ENCODE data around the gene RBM25. TPM values are rescaled to one million over a fixed set of nuclear protein-coding genes. Genes with fewer than 3 reads are reported as not detected.
A peak's percentile ranks its signal among the peaks of the same experiment; 100 is the strongest.
"Not testable (repeated sequence)": the region's sequence is repeated elsewhere in the genome, so short reads cannot be mapped to it uniquely, and the experiment has no call there.

RBM25 gene
- total and polyA plus RNA-seq, 5 donors, result 25.8 to 43.6 (median 39.1) TPM

DNA sequence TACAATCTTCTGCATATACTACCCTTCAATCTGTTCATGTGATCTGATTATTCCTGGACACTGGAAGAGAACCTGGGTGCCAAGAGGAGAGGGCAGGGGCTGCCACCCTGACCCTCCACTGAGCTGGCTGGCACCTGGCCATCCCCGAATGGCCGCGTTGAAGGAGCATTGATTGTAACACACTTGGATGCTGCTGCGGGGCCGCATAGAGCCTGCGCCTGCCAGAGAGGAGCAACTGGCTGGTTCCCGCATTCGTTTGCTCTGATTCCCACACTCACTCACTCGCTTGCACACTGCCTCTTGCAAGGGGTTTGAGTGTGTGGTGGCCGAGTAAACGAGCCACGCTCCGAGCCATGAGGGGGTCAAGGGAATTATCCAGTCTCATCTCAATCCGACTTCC, 110.4 kb downstream of the RBM25 start:
- DNase-seq (no peak), ATAC-seq (no peak)
- Histone ChIP-seq H3K27me3 (ENCODE audit: control insufficient read depth, insufficient read depth) (no peaks in the 10 kb centered on the region), H3K9me3 (ENCODE audit: control insufficient read depth, low read length) (no peaks in the 10 kb centered on the region), H3K27ac (ENCODE audit: low read length) (no peak overlapping the region), H3K4me3 (ENCODE audit: low read length) (no peak overlapping the region), H3K4me1 (ENCODE audit: control insufficient read depth, insufficient read depth, low read length) (no peaks in the 10 kb centered on the region)
- intact Hi-C loops (cut with DNase I), result no loop called here
- 91% methylated on average over 14 of the region's 14 CpGs for WGBS

DNA sequence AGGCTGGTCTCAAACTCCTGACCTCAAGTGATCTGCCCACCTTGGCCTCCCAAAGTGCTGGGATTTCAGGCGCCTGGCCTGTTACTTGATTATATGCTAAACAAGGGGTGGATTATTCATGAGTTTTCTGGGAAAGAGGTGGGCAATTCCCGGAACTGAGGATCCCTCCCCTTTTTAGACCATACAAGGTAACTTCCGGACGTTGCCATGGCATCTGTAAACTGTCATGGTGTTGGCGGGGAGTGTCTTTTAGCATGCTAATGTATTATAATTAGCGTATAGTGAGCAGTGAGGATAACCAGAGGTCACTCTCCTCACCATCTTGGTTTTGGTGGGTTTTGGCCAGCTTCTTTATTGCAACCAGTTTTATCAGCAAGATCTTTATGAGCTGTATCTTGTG, 111.5 kb downstream of the RBM25 start:
- not testable (repeated sequence) for ATAC-seq
- intact Hi-C loops (cut with DNase I), result loop anchor here (5.0 to 10.0 kb wide), 3 partner anchors 105 to 305 kb away; no protein-coding TSS in a partner anchor
- 88% methylated on average over 6 of the region's 6 CpGs for WGBS

DNA sequence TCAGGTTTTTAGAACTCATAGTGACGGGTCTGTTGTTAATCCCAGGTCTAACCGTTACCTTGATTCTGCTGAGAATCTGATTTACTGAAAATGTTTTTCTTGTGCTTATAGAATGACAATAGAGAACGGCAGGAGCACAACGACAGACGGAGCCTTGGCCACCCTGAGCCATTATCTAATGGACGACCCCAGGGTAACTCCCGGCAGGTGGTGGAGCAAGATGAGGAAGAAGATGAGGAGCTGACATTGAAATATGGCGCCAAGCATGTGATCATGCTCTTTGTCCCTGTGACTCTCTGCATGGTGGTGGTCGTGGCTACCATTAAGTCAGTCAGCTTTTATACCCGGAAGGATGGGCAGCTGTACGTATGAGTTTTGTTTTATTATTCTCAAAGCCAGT, 112.4 kb downstream of the RBM25 start:
- Histone ChIP-seq H3K27me3 (ENCODE audit: control insufficient read depth, insufficient read depth) (no peaks in the 10 kb centered on the region), H3K4me1 (ENCODE audit: control insufficient read depth, insufficient read depth, low read length) (no peaks in the 10 kb centered on the region), H3K9me3 (ENCODE audit: control insufficient read depth, low read length) (no peaks in the 10 kb centered on the region), H3K4me3 (ENCODE audit: low read length) (no peak overlapping the region), H3K27ac (ENCODE audit: low read length) (no peak overlapping the region)
- ATAC-seq, result no peak
- DNase-seq, result no peak
- intact Hi-C loops (cut with DNase I), result loop anchor here (5.0 to 10.0 kb wide), 3 partner anchors 104 to 304 kb away; no protein-coding TSS in a partner anchor
- 87% methylated on average over 11 of the region's 11 CpGs for WGBS

More for the DNA sequence above, 111.5 kb downstream of the RBM25 start:
- not testable (repeated sequence) for H3K27ac ChIP-seq (ENCODE audit: low read length); H3K9me3 ChIP-seq (ENCODE audit: control insufficient read depth, low read length); H3K4me1 ChIP-seq (ENCODE audit: control insufficient read depth, insufficient read depth, low read length); H3K4me3 ChIP-seq (ENCODE audit: low read length); H3K27me3 ChIP-seq (ENCODE audit: control insufficient read depth, insufficient read depth); DNase-seq

DNA sequence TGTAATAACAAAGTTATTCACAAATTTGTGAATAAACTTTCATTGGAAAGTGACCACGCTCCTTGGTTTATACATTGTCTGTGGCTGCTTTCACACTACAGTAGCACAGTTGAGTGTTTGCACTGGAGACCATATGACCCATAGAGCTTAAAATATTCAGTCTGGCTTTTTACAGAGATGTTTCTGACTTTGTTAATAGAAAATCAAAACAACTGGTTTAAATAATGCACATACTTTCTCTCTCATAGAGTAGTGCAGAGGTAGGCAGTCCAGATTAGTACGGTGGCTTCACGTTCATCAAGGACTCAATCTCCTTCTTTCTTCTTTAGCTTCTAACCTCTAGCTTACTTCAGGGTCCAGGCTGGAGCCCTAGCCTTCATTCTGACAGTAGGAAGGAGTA, 114.2 kb downstream of the RBM25 start:
- 91% methylated on average over 3 of the region's 3 CpGs for WGBS
- Histone ChIP-seq H3K9me3 (ENCODE audit: control insufficient read depth, low read length) (no peaks in the 10 kb centered on the region), H3K27me3 (ENCODE audit: control insufficient read depth, insufficient read depth) (no peaks in the 10 kb centered on the region), H3K4me3 (ENCODE audit: low read length) (no peak overlapping the region), H3K4me1 (ENCODE audit: control insufficient read depth, insufficient read depth, low read length) (no peaks in the 10 kb centered on the region), H3K27ac (ENCODE audit: low read length) (no peak overlapping the region)
- ATAC-seq (no peak), DNase-seq (no peak)
- intact Hi-C loops (cut with DNase I), result loop anchor here (5.0 to 10.0 kb wide), 3 partner anchors 102 to 302 kb away; no protein-coding TSS in a partner anchor

GRCh38 chr14:73173092-73173735, 114.9 kb downstream of the RBM25 start:
- Histone ChIP-seq H3K4me3 (ENCODE audit: low read length) (no peak overlapping the region), H3K27me3 (ENCODE audit: control insufficient read depth, insufficient read depth) (no peaks in the 10 kb centered on the region), H3K9me3 (ENCODE audit: control insufficient read depth, low read length) (no peaks in the 10 kb centered on the region), H3K27ac (ENCODE audit: low read length) (no peak overlapping the region), H3K4me1 (ENCODE audit: control insufficient read depth, insufficient read depth, low read length) (no peaks in the 10 kb centered on the region)
- 47% methylated on average over 3 of the region's 3 CpGs for WGBS
- ATAC-seq, result peak in 1 of 2 donors; percentile 29
- intact Hi-C loops (cut with DNase I), result loop anchor here (5.0 to 10.0 kb wide), 3 partner anchors 102 to 302 kb away; no protein-coding TSS in a partner anchor
- no peak for DNase-seq

Other genes with a start within 250 kb of the RBM25 start
- gene DPF3, start 164.4 kb upstream of the RBM25 start, total RNA-seq, result 10 to 100 TPM; 23.5 to 33.0 (median 26.4) TPM
- gene DPF3, start 164.4 kb upstream of the RBM25 start, polyA plus RNA-seq, result 16.5 TPM
- 1 to 10 TPM; 6.7 to 7.4 (median 7.0) TPM for gene DCAF4, start 132.1 kb upstream of the RBM25 start, total RNA-seq
- gene DCAF4, start 132.1 kb upstream of the RBM25 start, polyA plus RNA-seq, result 2.9 TPM
- gene ZFYVE1, start 31.4 kb upstream of the RBM25 start, total RNA-seq, result 10 to 100 TPM in 3 of 4 donors, 1 to 10 TPM in 1; 9.9 to 13.8 (median 13.3) TPM
- 5.6 TPM for gene ZFYVE1, start 31.4 kb upstream of the RBM25 start, polyA plus RNA-seq
- 10 to 100 TPM; 27.1 to 32.0 (median 29.8) TPM for gene PSEN1, start 78.0 kb downstream of the RBM25 start, total RNA-seq
- gene PSEN1, start 78.0 kb downstream of the RBM25 start, polyA plus RNA-seq, result 12.8 TPM
- 10 to 100 TPM in 1 of 4 donors, 1 to 10 TPM in 3; 2.9 to 13.5 (median 7.3) TPM for gene PAPLN, start 179.0 kb downstream of the RBM25 start, total RNA-seq
- gene PAPLN, start 179.0 kb downstream of the RBM25 start, polyA plus RNA-seq, result 6.0 TPM

Measured in right cardiac atrium (tissue), 5 donors.